Lung (tissue), 12 donors: Measurements from ENCODE around the gene LRRK1. TPM values are rescaled to one million over a fixed set of nuclear protein-coding genes. Genes with fewer than 3 reads are reported as not detected.

ENCODE experiments used
- ATAC-seq: fragments of 200-7000 bp; cut with Tn5 transposase; one replicate; pipeline ENCODE4 v1.9.1; 2020; ENCODE audit warnings: moderate number of reproducible peaks; ENCODE audit not compliant: insufficient read depth, low FRiP score
- DNase-seq, 3 donors: peaks; one replicate each; pipeline ENCODE4 v3.0.0-alpha.2; 2013 to 2017
- H3K27ac ChIP-seq, 2 donors: one replicate each; pipeline ENCODE4 v1.5.1; 2013; ENCODE audit warnings: mild to moderate bottlenecking in 2 of 2, moderate library complexity in 2 of 2, control low read depth in 1 of 2, inconsistent platforms in 1 of 2, low read depth in 1 of 2, low read length in 1 of 2
- H3K27me3 ChIP-seq, 3 donors: one replicate each; pipeline ENCODE4 v1.5.1; 2013; ENCODE audit warnings: low read length in 2 of 3; ENCODE audit not compliant: control insufficient read depth in 3 of 3, insufficient read depth in 3 of 3
- H3K36me3 ChIP-seq, 4 donors: one replicate each; pipeline ENCODE4 v1.5.1; 2013; ENCODE audit warnings: low read length in 4 of 4, mild to moderate bottlenecking in 1 of 4, moderate library complexity in 1 of 4; ENCODE audit not compliant: control insufficient read depth in 4 of 4, insufficient read depth in 4 of 4
- H3K4me1 ChIP-seq, 5 donors: one replicate each; pipeline ENCODE4 v1.5.1; 2013; ENCODE audit warnings: low read length in 5 of 5, mild to moderate bottlenecking in 2 of 5, moderate library complexity in 1 of 5; ENCODE audit not compliant: control insufficient read depth in 5 of 5, insufficient read depth in 5 of 5
- H3K4me3 ChIP-seq: one replicate; pipeline ENCODE4 v1.5.1; 2013; ENCODE audit warnings: mild to moderate bottlenecking, control low read depth, moderate library complexity
- H3K9ac ChIP-seq, 2 donors: one replicate each; pipeline ENCODE4 v1.5.1; 2013; ENCODE audit warnings: low read length in 2 of 2, control low read depth in 1 of 2; ENCODE audit not compliant: insufficient read depth in 1 of 2
- H3K9me3 ChIP-seq, 4 donors: one replicate each; pipeline ENCODE4 v1.5.1; 2013; ENCODE audit warnings: low read length in 3 of 4, mild to moderate bottlenecking in 1 of 4, moderate library complexity in 1 of 4; ENCODE audit not compliant: control insufficient read depth in 4 of 4, insufficient read depth in 3 of 4
- CTCF ChIP-seq: IDR thresholded peaks from 2 replicates; pipeline ENCODE4 v1.5.1; 2012; ENCODE audit warnings: mild to moderate bottlenecking; ENCODE audit errors: control extremely low read depth, extremely low read depth
- WGBS, 2 donors: extraction: QIAGEN DNeasy Blood & Tissue Kit; methylation state at CpG; one replicate each; pipeline ENCODE4 v1.1.7; 2013; 5-methylcytosine and 5-hydroxymethylcytosine counted together
- polyA plus RNA-seq, 2 donors: library from polyadenylated mRNA; stranded (reverse); fragments of 200-250 nt; gene quantifications; one replicate each; pipeline ENCODE4 v1.2.1, GENCODE V29; 2013
- total RNA-seq, 2 donors: library from RNA; depleted of rRNA in 1 of 2; stranded (reverse); fragments of >200 nt in 1 of 2; gene quantifications; one replicate each; pipeline ENCODE4 v1.2.1, GENCODE V29; 2014 to 2021
- donor health status: control.
- donor health status: control.
- donor health status: Bipolar disorder and iron deficiency.
- donor health status: healthy.
- donor health status: DM: yes; HTN: yes; CAD: no.

The LRRK1 gene
- total and polyA plus RNA-seq, 4 donors = 5.7 to 22.9 (median 9.7) TPM

- ATAC-seq (no peak), DNase-seq (no peak)
- 88 to 96% methylated on average over 16 of the region's 16 CpGs for WGBS, 2 donors
- H3K27me3 ChIP-seq = no peaks in the 10 kb centered on the region
- H3K9me3 ChIP-seq = no peaks in the 10 kb centered on the region
- H3K27ac ChIP-seq = no peak overlapping the region
- H3K4me1 ChIP-seq = peaks cover 0 to 3% (median 0%) of the 10 kb centered on the region in 5 donors
- H3K36me3 ChIP-seq = no peaks in the 10 kb centered on the region
- H3K9ac ChIP-seq = no peak overlapping the region
- H3K4me3 ChIP-seq = no peak overlapping the region
- TF ChIP-seq CTCF = no peak
Measured at GRCh38 chr15:101078669-101079323, 159.6 kb downstream of the LRRK1 start.

DNA sequence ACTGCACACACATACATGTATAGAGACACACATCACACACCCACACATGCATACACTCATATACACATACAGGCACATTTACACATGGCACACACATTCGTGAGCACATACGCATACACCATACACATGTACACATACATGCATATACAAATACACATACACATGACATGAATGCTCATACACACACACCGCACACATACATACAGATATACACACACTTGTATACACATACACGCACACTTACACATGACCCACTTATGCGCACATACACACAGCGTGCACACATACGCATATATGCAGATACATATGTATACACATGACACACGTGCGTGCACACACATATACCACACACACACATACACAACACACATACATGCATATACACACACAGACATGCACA is 162.7 kb downstream of the LRRK1 start:
- TF ChIP-seq CTCF = no peak
- H3K4me3 ChIP-seq = no peak overlapping the region

DNA sequence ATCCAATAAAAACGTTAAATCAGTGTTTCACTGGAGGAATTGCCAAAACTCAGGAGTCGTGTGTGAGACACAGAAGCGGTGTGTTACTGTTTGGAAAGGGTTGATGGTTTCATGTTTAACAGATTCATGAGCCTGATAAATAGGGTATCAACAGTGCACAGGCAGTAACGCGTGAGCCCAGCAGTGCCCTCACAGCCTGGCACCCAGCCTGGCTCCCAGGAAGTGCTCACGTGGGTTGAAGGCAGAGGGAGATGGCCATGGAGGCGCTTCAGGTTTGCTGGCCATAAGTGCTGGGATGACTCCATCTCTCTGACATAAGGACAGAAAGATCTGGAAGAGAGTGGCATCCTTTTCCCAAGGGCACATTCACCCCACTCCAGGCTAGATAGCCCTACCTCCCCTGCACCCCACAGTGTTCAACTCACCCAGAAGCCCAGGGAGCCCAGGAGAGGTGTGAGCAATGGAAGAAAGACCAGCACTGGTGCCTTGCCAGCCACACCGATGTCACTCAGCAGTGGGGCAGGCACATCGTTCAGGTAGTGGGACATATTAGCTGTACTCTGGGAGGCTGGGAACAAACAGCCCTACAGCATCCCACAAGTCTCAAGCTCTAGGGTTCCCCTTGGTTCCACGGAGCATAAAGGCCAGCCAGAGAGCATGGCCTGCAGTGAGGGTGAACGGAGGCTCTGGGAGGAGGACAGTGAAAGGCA is 164.3 kb downstream of the LRRK1 start:
- Histone ChIP-seq H3K27me3 (no peaks in the 10 kb centered on the region), H3K27ac (no peak overlapping the region), H3K4me1 (peaks cover 0 to 13% (median 0%) of the 10 kb centered on the region in 5 donors), H3K9me3 (no peaks in the 10 kb centered on the region), H3K36me3 (no peaks in the 10 kb centered on the region), H3K4me3 (no peak overlapping the region), H3K9ac (no peak overlapping the region)
- 47 to 79% methylated on average over 11 of the region's 11 CpGs for WGBS, 2 donors
- DNase-seq (no peak), ATAC-seq (no peak)
- no peak for TF ChIP-seq CTCF

More for the DNA sequence above, 162.7 kb downstream of the LRRK1 start:
- Histone ChIP-seq H3K9me3 (no peaks in the 10 kb centered on the region), H3K36me3 (no peaks in the 10 kb centered on the region), H3K4me1 (peaks cover 0 to 9% (median 0%) of the 10 kb centered on the region in 5 donors), H3K27ac (no peak overlapping the region), H3K9ac (no peak overlapping the region), H3K27me3 (no peaks in the 10 kb centered on the region)
- DNase-seq (no peak), ATAC-seq (no peak)
- 97 to 98% methylated on average over 9 of the region's 9 CpGs for WGBS, 2 donors
